Naive thymus-derived CD4-positive, alpha-beta T cell (primary cell): ENCODE measurements around the gene DCTN4. TPM values are rescaled to one million over a fixed set of nuclear protein-coding genes. Genes with fewer than 3 reads are reported as not detected.

Source experiments
- ATAC-seq: fragments of 150-1000 bp; cut with Tn5 transposase; 2 replicates; pipeline ENCODE4 v1.10.0; 2021; ENCODE audit warnings: mild to moderate bottlenecking, moderate library complexity
- CTCF ChIA-PET: fragments of 350-600 bp; sonication (Branson Sonifier 250); formaldehyde crosslinking; loops from one replicate; lab custom pipeline; 2021; ENCODE audit warnings: antibody characterized with exemption; lab: Charles Lee
- POLR2A ChIA-PET: fragments of 350-600 bp; sonication (Branson Sonifier 250); formaldehyde crosslinking; loops from one replicate; lab custom pipeline; 2021; ENCODE audit warnings: antibody characterized with exemption, inconsistent platforms; lab: Charles Lee
- DNase-seq, 9 donors: peaks; one replicate each; pipeline versions ENCODE4 v3.0.0 to v3.0.0-alpha.2; 2020 to 2022; ENCODE audit warnings: mixed read lengths in 1 of 9
- H3K27ac ChIP-seq: one replicate; pipeline ENCODE4 v1.7.0; 2013; ENCODE audit warnings: mild to moderate bottlenecking, low read depth, low read length, moderate library complexity
- H3K27me3 ChIP-seq, 2 donors: one replicate each; pipeline ENCODE4 v1.7.0; 2013; ENCODE audit warnings: low read length in 2 of 2, mild to moderate bottlenecking in 2 of 2, moderate library complexity in 2 of 2; ENCODE audit not compliant: control insufficient read depth in 2 of 2, insufficient read depth in 2 of 2
- H3K36me3 ChIP-seq, 3 experiments: 1 replicate in 2 of 3; 2 replicates in 1 of 3; pipeline ENCODE4 v1.7.0; 2013; ENCODE audit warnings: low read length in 3 of 3, mild to moderate bottlenecking in 3 of 3, moderate library complexity in 1 of 3; ENCODE audit not compliant: insufficient read depth in 3 of 3, control insufficient read depth in 2 of 3
- H3K4me1 ChIP-seq, 2 donors: one replicate each; pipeline ENCODE4 v1.7.0; 2013; ENCODE audit warnings: low read length in 2 of 2, mild to moderate bottlenecking in 2 of 2, moderate library complexity in 1 of 2; ENCODE audit not compliant: control insufficient read depth in 2 of 2, insufficient read depth in 2 of 2
- H3K4me3 ChIP-seq: 2 replicates; pipeline ENCODE4 v1.7.0; 2013; ENCODE audit warnings: mild to moderate bottlenecking, low read length
- H3K9me3 ChIP-seq, 3 experiments: 1 replicate in 2 of 3; 2 replicates in 1 of 3; pipeline ENCODE4 v1.7.0; 2013; ENCODE audit warnings: low read length in 3 of 3; ENCODE audit not compliant: control insufficient read depth in 2 of 3
- H3K27ac Mint-ChIP-seq, 9 donors: one replicate each; pipeline ENCODE4 v1.8.0; 2020 to 2022; ENCODE audit warnings: mixed read lengths in 9 of 9, mild to moderate bottlenecking in 8 of 9, moderate library complexity in 5 of 9, inconsistent platforms in 2 of 9
- H3K27me3 Mint-ChIP-seq, 5 donors: one replicate each; pipeline ENCODE4 v1.8.0; 2021 to 2022; ENCODE audit warnings: mixed read lengths in 5 of 5, mild to moderate bottlenecking in 1 of 5
- H3K36me3 Mint-ChIP-seq, 5 donors: one replicate each; pipeline ENCODE4 v1.8.0; 2020 to 2022; ENCODE audit warnings: mixed read lengths in 5 of 5, mild to moderate bottlenecking in 3 of 5, inconsistent platforms in 1 of 5
- H3K4me1 Mint-ChIP-seq, 7 donors: one replicate each; pipeline ENCODE4 v1.8.0; 2020 to 2022; ENCODE audit warnings: mixed read lengths in 7 of 7, mild to moderate bottlenecking in 3 of 7, inconsistent platforms in 1 of 7
- H3K4me3 Mint-ChIP-seq, 10 donors: one replicate each; pipeline ENCODE4 v1.8.0; 2020 to 2022; ENCODE audit warnings: mild to moderate bottlenecking in 10 of 10, mixed read lengths in 10 of 10, moderate library complexity in 6 of 10, inconsistent platforms in 2 of 10
- H3K9me3 Mint-ChIP-seq, 11 donors: one replicate each; pipeline ENCODE4 v1.8.0; 2020 to 2022; ENCODE audit warnings: mixed read lengths in 11 of 11, mild to moderate bottlenecking in 4 of 11, inconsistent platforms in 1 of 11, moderate library complexity in 1 of 11
- intact Hi-C, 2 donors: fragments of 100-400 bp; cut with micrococcal nuclease; formaldehyde crosslinking; loops; one replicate each; pipeline ENCODE4 v1.15.1; 2023
- polyA plus RNA-seq, 2 donors: library from polyadenylated mRNA; unstranded; fragments of 300-500 nt; fragmentation: Illumina TruSeq; gene quantifications; one replicate each; pipeline ENCODE4 v1.2.3, GENCODE V29; 2021
- total RNA-seq, 6 experiments: library from RNA in 5 of 6; stranded (reverse) in 5 of 6; gene quantifications; 1 replicate in 5 of 6; 2 replicates in 1 of 6; pipeline ENCODE4 v1.2.3 and lab custom pipeline; 2021 to 2026

DCTN4 gene
- total and polyA plus RNA-seq, 7 experiments from 2014 or later, result 9.5 to 88.2 (median 46.8) TPM

DNA sequence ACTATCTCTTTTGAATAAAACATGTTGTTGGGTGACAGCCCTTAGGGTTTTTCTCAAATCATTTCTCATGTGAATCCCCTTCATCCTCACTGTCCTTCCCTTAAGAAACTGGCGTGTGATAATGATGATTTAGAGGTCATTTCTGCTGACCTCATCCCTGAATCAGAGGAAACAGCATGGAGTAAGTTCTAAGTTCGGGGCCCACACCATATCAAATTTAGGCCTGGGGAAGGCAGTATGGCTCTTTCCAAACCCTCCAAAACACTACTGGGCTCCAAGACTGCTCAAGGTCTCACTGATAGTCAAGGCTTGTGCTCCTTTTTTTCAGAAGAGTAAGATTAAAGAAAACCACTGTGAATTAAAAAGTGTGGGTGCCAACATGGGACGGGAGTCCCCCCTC is 18.9 kb upstream of the DCTN4 start:
- Mint-ChIP-seq H3K4me1 (peaks cover 25 to 52% (median 46%) of the 10 kb centered on the region in 7 donors), H3K36me3 (peaks cover 0 to 7% (median 0%) of the 10 kb centered on the region in 5 donors), H3K27me3 (peaks cover 0 to 5% (median 0%) of the 10 kb centered on the region in 5 donors), H3K27ac (peak overlapping the region; percentile 71 to 95 (median 87)), H3K9me3 (peaks cover 0 to 3% (median 0%) of the 10 kb centered on the region in 11 donors), H3K4me3 (peak overlapping the region; percentile 95 to 100 (median 98))
- Histone ChIP-seq H3K4me3 (peak overlapping the region; percentile 80), H3K9me3 (no peaks in the 10 kb centered on the region), H3K27ac (no peak overlapping the region), H3K4me1 (peaks cover 7 to 32% of the 10 kb centered on the region in 2 donors), H3K36me3 (no peaks in the 10 kb centered on the region), H3K27me3 (no peaks in the 10 kb centered on the region)
- DNase-seq, result no peak
- CTCF ChIA-PET, result interaction anchor here (0.6 to 4.1 kb wide), 8 partner anchors 9 to 218 kb away, joined by 3 to 30 read pairs (median 12); partner anchors contain the start of genes DCTN4, IRGM and RBM22
- POLR2A ChIA-PET, result interaction anchor here (1.4 to 3.6 kb wide), 7 partner anchors 14 to 216 kb away, joined by 3 to 25 read pairs (median 6); partner anchors contain the start of genes DCTN4 and RBM22
- ATAC-seq, result no peak
- intact Hi-C loops, result loop anchor here (1.0 to 2.0 kb wide), 3 partner anchors 24 to 329 kb away; partner anchors contain the start of gene RPS14 (in 1 of the 2)

DNA sequence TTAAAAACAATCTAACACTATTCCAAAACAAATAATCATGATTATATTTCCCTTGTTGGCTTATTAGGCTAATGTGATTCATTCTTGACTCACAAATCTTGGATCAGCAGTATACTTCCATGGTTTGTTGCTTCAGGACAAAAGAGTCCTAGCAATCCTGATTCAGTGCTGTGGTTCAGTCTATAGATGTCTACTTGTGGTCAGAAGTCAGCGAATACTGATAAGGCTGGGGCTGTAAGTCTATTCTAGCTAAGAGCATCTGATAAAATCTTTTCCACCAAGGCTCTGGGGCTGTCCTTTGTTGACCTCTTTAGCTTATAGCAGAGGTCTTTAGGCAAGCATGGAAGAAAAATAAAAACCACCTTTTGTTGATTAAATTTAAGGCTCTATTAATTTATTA is 15.3 kb upstream of the DCTN4 start:
- peaks cover 0 to 12% (median 0%) of the 10 kb centered on the region in 11 donors for H3K9me3 Mint-ChIP-seq
- no peak overlapping the region for H3K4me3 Mint-ChIP-seq
- POLR2A ChIA-PET, result interaction anchor here (0.8 kb wide), 1 partner anchor 9 kb away, joined by 3 read pairs; no protein-coding TSS in a partner anchor
- CTCF ChIA-PET, result no interaction called here
- no peaks in the 10 kb centered on the region for H3K9me3 ChIP-seq
- ATAC-seq (no peak), DNase-seq (no peak)
- no peak overlapping the region for H3K27ac ChIP-seq
- H3K27me3 ChIP-seq, result no peaks in the 10 kb centered on the region
- peaks cover 6 to 8% of the 10 kb centered on the region in 2 donors for H3K4me1 ChIP-seq
- H3K4me1 Mint-ChIP-seq, result peaks cover 0 to 28% (median 12%) of the 10 kb centered on the region in 7 donors
- peaks cover 0 to 8% (median 4%) of the 10 kb centered on the region in 5 donors for H3K27me3 Mint-ChIP-seq
- H3K36me3 Mint-ChIP-seq, result peaks cover 0 to 15% (median 0%) of the 10 kb centered on the region in 5 donors
- intact Hi-C loops, result no loop called here
- no peak overlapping the region for H3K4me3 ChIP-seq
- H3K36me3 ChIP-seq, result no peaks in the 10 kb centered on the region
- H3K27ac Mint-ChIP-seq, result no peak overlapping the region

DNA sequence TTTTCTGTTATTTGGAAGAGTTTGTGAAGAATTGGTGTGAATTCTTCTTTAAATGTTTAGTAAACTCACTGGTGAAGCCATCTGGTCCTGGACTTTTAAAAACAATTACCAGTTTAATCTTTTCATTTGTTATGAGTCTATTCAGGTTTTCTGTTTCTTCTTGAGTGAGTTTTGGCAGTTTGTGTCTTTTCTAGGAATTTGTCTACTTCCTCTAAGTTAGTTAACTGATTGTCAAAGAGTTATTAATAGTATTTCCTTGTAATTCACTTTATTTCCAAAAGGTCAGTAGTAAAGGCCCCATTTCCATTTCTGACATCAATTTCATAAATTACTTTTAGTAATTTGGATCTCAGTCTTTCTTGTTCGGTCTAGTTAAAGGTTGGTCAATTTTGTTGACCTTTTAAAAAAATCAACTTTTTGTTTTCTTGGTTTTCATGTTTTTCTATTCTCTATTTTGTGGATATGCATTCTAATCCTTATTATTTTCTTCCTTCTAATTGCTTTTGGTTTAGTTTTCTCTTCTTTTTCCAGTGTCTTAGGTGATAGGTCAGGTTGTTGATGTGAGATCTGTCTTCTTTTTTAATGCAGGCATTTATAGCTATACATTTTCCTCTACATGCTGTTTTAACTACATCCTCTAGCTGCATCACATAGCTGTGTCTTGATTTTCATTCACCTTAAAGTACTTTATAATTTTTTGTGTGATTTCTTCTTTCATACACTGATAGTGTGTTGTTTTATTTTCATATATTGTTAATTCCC is 12.4 kb upstream of the DCTN4 start:
- Histone ChIP-seq H3K27me3 (no peaks in the 10 kb centered on the region), H3K4me3 (no peak overlapping the region), H3K4me1 (no peaks in the 10 kb centered on the region), H3K36me3 (no peaks in the 10 kb centered on the region), H3K9me3 (no peaks in the 10 kb centered on the region), H3K27ac (no peak overlapping the region)
- H3K27ac Mint-ChIP-seq, result no peak overlapping the region
- peak overlapping the region in 1 of 10 donors; percentile 22 for H3K4me3 Mint-ChIP-seq
- intact Hi-C loops, result no loop called here
- ChIA-PET CTCF (no interaction called here), POLR2A (no interaction called here)
- peaks cover 0 to 8% (median 4%) of the 10 kb centered on the region in 5 donors for H3K27me3 Mint-ChIP-seq
- peaks cover 0 to 12% (median 0%) of the 10 kb centered on the region in 11 donors for H3K9me3 Mint-ChIP-seq
- ATAC-seq (no peak), DNase-seq (no peak)
- peaks cover 0 to 16% (median 0%) of the 10 kb centered on the region in 5 donors for H3K36me3 Mint-ChIP-seq
- H3K4me1 Mint-ChIP-seq, result peaks cover 0 to 15% (median 0%) of the 10 kb centered on the region in 7 donors

DNA sequence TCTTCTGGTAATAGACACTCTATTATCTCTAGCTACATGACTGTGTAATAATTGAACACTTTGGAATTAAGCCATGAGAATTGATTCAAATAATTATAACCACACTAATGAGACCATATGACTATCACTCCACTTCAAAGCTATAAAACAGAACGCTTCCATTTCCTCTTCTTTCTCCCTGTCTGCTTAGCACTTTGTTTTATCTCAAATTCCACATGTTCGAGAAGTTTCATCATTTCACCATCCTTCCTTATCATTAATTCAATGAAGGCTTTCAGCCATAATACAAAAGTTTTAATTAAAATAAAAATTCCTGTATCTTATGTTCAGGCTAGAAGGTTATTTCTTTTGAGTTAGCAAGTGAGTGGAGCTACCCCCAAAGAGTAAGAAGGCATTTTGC is 7.4 kb upstream of the DCTN4 start:
- Mint-ChIP-seq H3K36me3 (peaks cover 0 to 7% (median 0%) of the 10 kb centered on the region in 5 donors), H3K4me3 (no peak overlapping the region), H3K27me3 (peaks cover 0 to 9% (median 0%) of the 10 kb centered on the region in 5 donors), H3K9me3 (peaks cover 0 to 4% (median 0%) of the 10 kb centered on the region in 11 donors), H3K27ac (peak overlapping the region in 1 of 9 donors; percentile 70), H3K4me1 (peaks cover 0 to 20% (median 0%) of the 10 kb centered on the region in 7 donors)
- Histone ChIP-seq H3K9me3 (no peaks in the 10 kb centered on the region), H3K27me3 (no peaks in the 10 kb centered on the region), H3K4me1 (no peaks in the 10 kb centered on the region), H3K36me3 (no peaks in the 10 kb centered on the region), H3K27ac (no peak overlapping the region), H3K4me3 (no peak overlapping the region)
- CTCF ChIA-PET, result interaction anchor here (1.0 kb wide), 1 partner anchor 36 kb away, joined by 3 read pairs; no protein-coding TSS in a partner anchor
- POLR2A ChIA-PET, result interaction anchor here (0.6 kb wide), 1 partner anchor 208 kb away, joined by 3 read pairs; no protein-coding TSS in a partner anchor
- intact Hi-C loops, result no loop called here
- DNase-seq (no peak), ATAC-seq (no peak)

DNA sequence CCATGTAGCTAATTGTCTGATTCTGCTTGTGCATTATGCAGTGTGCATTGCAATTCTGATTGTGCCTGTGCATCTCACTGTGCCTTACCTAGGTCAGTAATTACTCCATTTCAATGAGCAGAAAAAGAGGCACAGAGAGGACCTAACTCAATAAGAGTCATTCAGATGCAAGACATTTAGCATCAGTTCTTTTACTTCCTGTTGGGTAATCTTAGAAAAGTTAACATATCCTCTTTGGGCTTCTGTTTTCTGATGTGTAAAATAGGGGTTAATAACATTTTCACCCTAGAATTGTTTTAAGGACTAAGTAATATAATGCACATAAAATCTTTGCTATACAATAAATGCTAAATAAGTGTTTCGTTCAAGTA is 7.0 kb upstream of the DCTN4 start:
- Histone ChIP-seq H3K36me3 (no peaks in the 10 kb centered on the region), H3K4me1 (no peaks in the 10 kb centered on the region), H3K9me3 (no peaks in the 10 kb centered on the region), H3K4me3 (no peak overlapping the region), H3K27me3 (no peaks in the 10 kb centered on the region), H3K27ac (no peak overlapping the region)
- peaks cover 0 to 5% (median 0%) of the 10 kb centered on the region in 5 donors for H3K36me3 Mint-ChIP-seq
- ATAC-seq (no peak), DNase-seq (no peak)
- POLR2A ChIA-PET, result no interaction called here
- no peak overlapping the region for H3K4me3 Mint-ChIP-seq
- CTCF ChIA-PET, result no interaction called here
- peaks cover 0 to 8% (median 0%) of the 10 kb centered on the region in 5 donors for H3K27me3 Mint-ChIP-seq
- H3K27ac Mint-ChIP-seq, result no peak overlapping the region
- H3K4me1 Mint-ChIP-seq, result peaks cover 0 to 15% (median 0%) of the 10 kb centered on the region in 7 donors
- H3K9me3 Mint-ChIP-seq, result peaks cover 0 to 3% (median 0%) of the 10 kb centered on the region in 11 donors
- intact Hi-C loops, result no loop called here

DNA sequence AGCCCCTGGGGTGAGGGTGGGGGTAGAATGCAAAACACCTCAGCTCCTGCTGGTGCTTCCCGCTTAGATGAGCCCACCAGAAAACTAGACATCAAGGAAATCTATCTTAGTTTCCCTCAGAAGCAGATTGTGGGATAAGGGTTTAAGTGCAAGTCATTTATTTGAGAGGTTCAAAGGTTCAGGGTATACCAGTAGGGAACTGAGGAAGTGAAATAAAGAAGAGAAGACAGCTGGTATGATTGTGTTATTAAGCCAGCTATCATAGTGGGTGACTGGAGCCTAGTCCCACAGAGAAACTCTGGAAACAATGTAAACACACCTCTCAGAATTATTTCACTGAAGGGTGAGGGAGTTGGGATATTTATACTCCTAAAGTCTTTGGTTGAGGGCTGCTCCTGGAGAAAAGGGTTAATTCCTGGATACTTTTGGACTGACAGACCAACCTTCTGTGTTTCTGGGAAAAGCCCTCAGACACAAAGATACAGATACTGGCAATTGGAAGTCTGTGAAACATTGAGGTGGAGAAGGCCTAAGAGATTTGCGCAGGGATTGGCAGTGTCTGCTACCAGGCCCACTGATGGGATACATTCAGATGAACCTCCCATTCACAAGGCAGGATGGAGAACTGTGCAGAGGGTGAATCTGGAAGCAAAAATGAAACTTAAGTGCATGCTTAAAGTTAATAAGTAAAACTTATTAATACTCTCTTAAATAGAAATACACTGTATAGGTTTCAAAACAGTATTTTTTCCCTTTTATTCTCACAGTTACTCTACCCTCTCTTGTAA is 6.4 kb upstream of the DCTN4 start:
- H3K27me3 Mint-ChIP-seq, result peaks cover 0 to 5% (median 0%) of the 10 kb centered on the region in 5 donors
- peak overlapping the region in 1 of 9 donors; percentile 30 for H3K27ac Mint-ChIP-seq

More for the DNA sequence above, 6.4 kb upstream of the DCTN4 start:
- Histone ChIP-seq H3K4me1 (no peaks in the 10 kb centered on the region), H3K27ac (no peak overlapping the region), H3K36me3 (no peaks in the 10 kb centered on the region), H3K27me3 (no peaks in the 10 kb centered on the region), H3K9me3 (no peaks in the 10 kb centered on the region), H3K4me3 (no peak overlapping the region)
- DNase-seq (no peak), ATAC-seq (peak; percentile 62)
- Mint-ChIP-seq H3K4me3 (no peak overlapping the region), H3K9me3 (no peaks in the 10 kb centered on the region), H3K4me1 (peaks cover 0 to 12% (median 0%) of the 10 kb centered on the region in 7 donors), H3K36me3 (peaks cover 0 to 5% (median 0%) of the 10 kb centered on the region in 5 donors)
- POLR2A ChIA-PET, result no interaction called here
- intact Hi-C loops, result no loop called here
- CTCF ChIA-PET, result interaction anchor here (1.0 to 1.1 kb wide), 3 partner anchors 14 to 82 kb away, joined by 3 read pairs; partner anchors contain the start of gene IRGM
